ENCODE results near the gene GNB3.
"Not testable (repeated sequence)": the region's sequence is repeated elsewhere in the genome, so short reads cannot be mapped to it uniquely, and the experiment has no call there.

The GNB3 gene

DNA sequence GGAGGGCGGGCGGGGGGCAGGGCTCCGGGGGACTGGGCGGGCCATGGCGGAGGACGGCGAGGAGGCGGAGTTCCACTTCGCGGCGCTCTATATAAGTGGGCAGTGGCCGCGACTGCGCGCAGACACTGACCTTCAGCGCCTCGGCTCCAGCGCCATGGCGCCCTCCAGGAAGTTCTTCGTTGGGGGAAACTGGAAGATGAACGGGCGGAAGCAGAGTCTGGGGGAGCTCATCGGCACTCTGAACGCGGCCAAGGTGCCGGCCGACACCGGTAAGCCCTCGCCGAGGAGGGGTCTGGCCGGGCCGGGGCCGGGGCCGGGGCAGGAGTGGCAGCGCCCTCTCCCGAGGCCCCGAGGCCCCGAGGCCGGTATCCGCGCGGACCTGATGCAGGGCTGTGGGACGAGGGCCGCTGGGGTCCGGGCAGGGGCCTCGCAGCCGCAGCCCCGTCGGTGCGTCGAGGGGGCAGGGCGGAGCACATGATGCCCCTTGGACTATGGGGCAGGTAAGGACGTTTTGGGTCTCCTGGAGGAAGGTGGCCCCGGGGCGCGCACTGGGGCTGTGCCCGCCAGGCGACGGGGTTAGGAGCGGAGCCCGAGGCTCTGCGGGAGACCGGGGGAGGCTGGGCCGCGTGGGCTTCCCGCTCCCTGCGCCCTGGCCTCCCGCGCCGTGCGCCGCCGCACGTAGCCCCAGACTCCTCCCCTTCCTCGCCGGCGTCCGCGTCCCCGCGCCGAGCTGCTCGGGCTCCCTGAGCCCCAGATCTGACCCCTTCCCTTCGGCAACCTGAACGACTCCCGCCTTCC, 26.9 kb downstream of the GNB3 start, which contains the start of gene TPI1:
TSS of gene TPI1 (plus strand) at position 119 of the 798 bp plus-strand sequence. CDS start at position 155, 36 bp downstream.
- Mint-ChIP-seq H3K27ac (peak within 1 kb of the TSS; percentile 84 to 93 (median 91)), H3K4me3 (peak within 1 kb of the TSS; percentile 93 to 97 (median 96)), H3K36me3 (ENCODE audit: low read depth) (peaks cover 50% of the 10 kb centered on the region), H3K9me3 (no peaks in the 10 kb centered on the region), H3K27me3 (ENCODE audit: low read depth) (peaks cover 7% of the 10 kb centered on the region), H3K4me1 (peaks cover 37% of the 10 kb centered on the region)
- no peak for TF ChIP-seq CTCF (IDR thresholded peaks at IDR 0.05; ENCODE audit: unreplicated experiment in 3 of 3)

DNA sequence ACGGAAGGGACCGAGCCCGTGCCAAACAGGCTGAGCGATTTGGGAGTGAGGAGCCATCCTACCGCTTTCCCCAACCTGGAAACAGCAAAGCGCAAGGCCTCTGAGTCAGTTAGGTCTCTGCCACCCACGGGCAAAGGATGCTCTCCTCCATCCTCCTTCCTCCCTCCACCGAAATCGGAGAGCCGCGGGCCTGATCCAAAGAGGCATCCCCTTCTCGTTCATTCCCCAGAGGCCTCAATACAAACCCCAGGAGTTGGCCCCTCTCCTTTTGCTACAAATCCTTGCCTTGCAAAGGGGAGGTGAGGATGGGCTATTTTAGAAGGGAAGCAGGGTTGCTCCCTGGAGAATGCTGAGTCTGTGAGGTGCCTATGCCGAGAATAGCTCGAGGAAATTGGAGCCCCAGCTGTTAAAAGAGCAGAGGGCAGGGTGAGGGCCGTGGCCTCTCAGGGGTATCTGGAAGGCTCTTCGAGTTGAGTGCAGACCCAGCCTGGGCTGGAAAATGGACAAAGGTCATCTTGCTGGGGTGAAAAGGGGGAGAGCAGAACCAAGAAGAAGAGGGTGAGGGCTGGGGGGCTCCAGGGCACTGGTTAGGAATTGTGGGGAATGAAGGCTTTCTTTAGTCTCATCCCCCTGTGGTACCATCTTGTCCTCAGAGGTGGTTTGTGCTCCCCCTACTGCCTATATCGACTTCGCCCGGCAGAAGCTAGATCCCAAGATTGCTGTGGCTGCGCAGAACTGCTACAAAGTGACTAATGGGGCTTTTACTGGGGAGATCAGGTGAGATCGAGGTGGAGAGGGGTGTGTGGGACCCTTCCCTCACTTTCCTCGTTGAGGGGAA, 27.7 kb downstream of the GNB3 start:
- peak overlapping the region; percentile 93 to 95 (median 94) for H3K4me3 Mint-ChIP-seq
- H3K4me1 Mint-ChIP-seq, result peaks cover 37% of the 10 kb centered on the region
- TF ChIP-seq CTCF (IDR thresholded peaks at IDR 0.05; ENCODE audit: unreplicated experiment in 3 of 3), result no peak
- H3K27me3 Mint-ChIP-seq (ENCODE audit: low read depth), result peaks cover 7% of the 10 kb centered on the region
- H3K9me3 Mint-ChIP-seq, result no peaks in the 10 kb centered on the region
- H3K36me3 Mint-ChIP-seq (ENCODE audit: low read depth), result peaks cover 46% of the 10 kb centered on the region
- peak overlapping the region; percentile 84 to 89 (median 89) for H3K27ac Mint-ChIP-seq

GRCh38 chr12:6869049-6870021, 28.6 kb downstream of the GNB3 start:
- H3K9me3 Mint-ChIP-seq, result no peaks in the 10 kb centered on the region
- H3K4me1 Mint-ChIP-seq, result peaks cover 42% of the 10 kb centered on the region
- H3K4me3 Mint-ChIP-seq, result peak overlapping the region; percentile 93 to 95 (median 94)
- TF ChIP-seq CTCF (IDR thresholded peaks at IDR 0.05; ENCODE audit: unreplicated experiment in 3 of 3), result peak; percentile 89 to 93 (median 90)
- peaks cover 42% of the 10 kb centered on the region for H3K36me3 Mint-ChIP-seq (ENCODE audit: low read depth)
- peaks cover 7% of the 10 kb centered on the region for H3K27me3 Mint-ChIP-seq (ENCODE audit: low read depth)
- peak overlapping the region; percentile 84 to 89 (median 89) for H3K27ac Mint-ChIP-seq

GRCh38 chr12:6870304-6870703, 29.6 kb downstream of the GNB3 start:
- not testable (repeated sequence) for H3K9me3 Mint-ChIP-seq; H3K27ac Mint-ChIP-seq; H3K27me3 Mint-ChIP-seq (ENCODE audit: low read depth)
- Mint-ChIP-seq H3K4me1 (peaks cover 42% of the 10 kb centered on the region), H3K4me3 (peak overlapping the region; percentile 70 to 95 (median 94)), H3K36me3 (ENCODE audit: low read depth) (peaks cover 32% of the 10 kb centered on the region)

DNA sequence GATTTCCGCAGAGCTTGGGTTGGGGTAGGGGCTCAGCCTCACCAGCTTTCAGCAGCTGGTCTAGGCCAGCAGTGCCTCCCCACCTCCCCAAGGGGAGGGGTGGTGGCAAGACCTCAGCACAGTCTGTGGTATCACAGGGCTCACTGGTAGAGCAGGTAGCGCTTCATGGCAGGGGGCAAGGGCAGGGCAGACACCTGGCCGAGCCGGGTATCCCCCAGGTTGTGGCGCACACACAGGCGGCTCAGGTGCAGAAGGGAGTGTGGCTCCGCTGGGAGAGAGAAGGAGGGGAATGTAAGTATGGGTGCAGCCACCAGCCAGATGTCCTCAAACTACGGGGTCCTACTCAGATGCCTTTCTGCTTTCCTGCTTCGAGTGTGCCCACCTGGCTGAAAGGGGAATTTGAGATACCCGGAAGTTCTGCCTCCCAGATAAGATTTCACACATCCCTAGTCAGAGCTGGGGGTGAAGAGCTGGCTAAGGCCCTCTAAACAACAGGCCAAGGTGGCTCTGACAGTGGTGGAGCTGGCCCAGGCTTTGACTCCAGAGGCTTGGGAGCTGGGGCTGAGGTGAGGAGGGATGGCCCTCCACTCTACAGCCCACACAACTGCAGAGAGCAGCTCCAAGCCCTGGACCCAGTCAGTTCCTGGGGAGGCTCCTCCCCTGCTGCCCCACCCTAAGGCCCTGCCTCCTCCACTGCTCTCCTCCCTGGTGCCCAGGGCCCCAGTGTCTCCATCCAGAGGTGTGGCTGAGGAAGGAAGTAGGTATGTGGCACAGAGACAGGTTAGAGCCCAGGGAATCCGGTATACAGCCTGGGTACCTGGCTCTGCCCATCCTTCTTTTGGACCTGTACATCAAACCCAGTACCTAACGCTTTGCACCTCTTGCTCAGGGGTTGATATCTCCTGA, 30.6 kb downstream of the GNB3 start:
- no peak for TF ChIP-seq CTCF (IDR thresholded peaks at IDR 0.05; ENCODE audit: unreplicated experiment in 3 of 3)
- Mint-ChIP-seq H3K4me3 (peak overlapping the region; percentile 87 to 95 (median 95)), H3K9me3 (no peaks in the 10 kb centered on the region), H3K4me1 (peaks cover 40% of the 10 kb centered on the region), H3K36me3 (ENCODE audit: low read depth) (peaks cover 29% of the 10 kb centered on the region), H3K27me3 (ENCODE audit: low read depth) (peaks cover 7% of the 10 kb centered on the region), H3K27ac (peak overlapping the region in 2 of 3 experiments; percentile 25 to 74)
